ENCODE results near the gene PDYN. TPM values are rescaled to one million over a fixed set of nuclear protein-coding genes. Genes with fewer than 3 reads are reported as not detected.

The PDYN gene
- total RNA-seq, 2 experiments from 2014 or later, result not detected

DNA sequence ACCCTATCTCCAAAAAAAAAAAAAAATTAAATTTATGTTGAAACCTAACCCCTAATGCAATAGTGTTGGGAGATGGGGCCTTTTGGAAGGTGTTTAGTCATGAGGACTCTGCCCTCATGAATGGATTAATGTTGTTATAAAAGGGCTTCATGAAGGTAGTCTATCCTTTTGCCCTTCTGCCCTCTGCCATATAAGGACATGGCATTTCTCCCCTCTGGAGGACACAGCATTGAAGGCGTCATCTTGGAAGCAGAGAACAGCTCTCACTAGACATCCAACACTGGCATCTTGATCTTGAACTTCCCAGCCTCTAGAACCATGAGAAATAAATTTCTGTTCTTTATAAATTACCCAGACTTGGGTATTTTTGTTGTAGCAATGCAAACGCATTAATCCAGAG, 35.4 kb downstream of the PDYN start:
- Histone ChIP-seq H3K27ac (ENCODE audit: low read depth in 1 of 2, low read length in 2 of 2) (no peak overlapping the region), H3K36me3 (ENCODE audit: insufficient read depth, low read length) (no peaks in the 10 kb centered on the region), H3K4me1 (ENCODE audit: insufficient read depth, low read length) (no peaks in the 10 kb centered on the region), H3K4me3 (ENCODE audit: low read length) (no peak overlapping the region), H3K9me3 (ENCODE audit: control insufficient read depth in 1 of 2, insufficient read depth in 1 of 2, low read length in 2 of 2) (no peaks in the 10 kb centered on the region), H3K27me3 (ENCODE audit: control insufficient read depth in 1 of 2, insufficient read depth in 2 of 2, low read length in 2 of 2) (peaks cover 7 to 22% of the 10 kb centered on the region in 2 experiments)
- TF ChIP-seq CTCF (IDR thresholded peaks at IDR 0.05), result no peak
- ChIA-PET POLR2A (no interaction called here), CTCF (interaction anchor here (1.6 kb wide), 1 partner anchor 7 kb away, joined by 3 read pairs; no protein-coding TSS in a partner anchor)
- H3K4me3 Mint-ChIP-seq, result no peak overlapping the region
- peaks cover 50% of the 10 kb centered on the region for H3K27me3 Mint-ChIP-seq
- no peak for ATAC-seq (ENCODE audit: poor library complexity)
- no peaks in the 10 kb centered on the region for H3K36me3 Mint-ChIP-seq (ENCODE audit: low read depth)
- H3K27ac Mint-ChIP-seq, result no peak overlapping the region
- H3K4me1 Mint-ChIP-seq (ENCODE audit: low read depth), result no peaks in the 10 kb centered on the region
- DNase-seq, result no peak
- intact Hi-C loops (cut with DNase I, micrococcal nuclease), result no loop called here
- H3K9me3 Mint-ChIP-seq, result no peaks in the 10 kb centered on the region

- Histone ChIP-seq H3K4me1 (ENCODE audit: insufficient read depth, low read length) (no peaks in the 10 kb centered on the region), H3K27ac (ENCODE audit: low read depth in 1 of 2, low read length in 2 of 2) (no peak overlapping the region), H3K27me3 (ENCODE audit: control insufficient read depth in 1 of 2, insufficient read depth in 2 of 2, low read length in 2 of 2) (peaks cover 7 to 15% of the 10 kb centered on the region in 2 experiments), H3K36me3 (ENCODE audit: insufficient read depth, low read length) (no peaks in the 10 kb centered on the region), H3K4me3 (ENCODE audit: low read length) (no peak overlapping the region), H3K9me3 (ENCODE audit: control insufficient read depth in 1 of 2, insufficient read depth in 1 of 2, low read length in 2 of 2) (no peaks in the 10 kb centered on the region)
- CTCF ChIA-PET, result no interaction called here
- POLR2A ChIA-PET, result no interaction called here
- TF ChIP-seq CTCF (IDR thresholded peaks at IDR 0.05), result no peak
- no peak overlapping the region for H3K27ac Mint-ChIP-seq
- H3K4me3 Mint-ChIP-seq, result no peak overlapping the region
- no peaks in the 10 kb centered on the region for H3K4me1 Mint-ChIP-seq (ENCODE audit: low read depth)
- no peak for DNase-seq
- no peaks in the 10 kb centered on the region for H3K9me3 Mint-ChIP-seq
- H3K36me3 Mint-ChIP-seq (ENCODE audit: low read depth), result no peaks in the 10 kb centered on the region
- H3K27me3 Mint-ChIP-seq, result peaks cover 40% of the 10 kb centered on the region
- intact Hi-C loops (cut with DNase I, micrococcal nuclease), result no loop called here
- no peak for ATAC-seq (ENCODE audit: poor library complexity)
Observed at GRCh38 chr20:1955217-1955616, 38.6 kb downstream of the PDYN start.

DNA sequence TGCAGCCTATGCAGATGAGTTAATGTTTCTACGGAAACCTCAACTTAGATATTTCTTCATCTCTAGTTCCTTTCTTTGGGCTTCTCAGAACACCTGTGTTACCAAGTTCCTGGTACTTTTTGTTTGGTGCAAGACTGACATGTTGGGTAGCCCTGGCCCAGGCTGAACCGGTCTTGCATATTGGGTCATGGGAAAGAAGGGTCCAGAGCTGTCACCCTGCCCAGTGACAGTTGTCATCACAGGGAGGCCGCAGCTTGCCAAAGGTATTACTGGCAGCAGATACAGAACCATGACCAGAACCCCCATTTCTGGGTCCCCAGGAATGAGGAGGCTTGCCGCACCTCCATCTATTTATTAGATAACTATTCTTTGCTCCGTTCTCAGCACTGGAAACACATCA, 40.2 kb downstream of the PDYN start:
- Histone ChIP-seq H3K27ac (ENCODE audit: low read depth in 1 of 2, low read length in 2 of 2) (no peak overlapping the region), H3K9me3 (ENCODE audit: control insufficient read depth in 1 of 2, insufficient read depth in 1 of 2, low read length in 2 of 2) (no peaks in the 10 kb centered on the region), H3K36me3 (ENCODE audit: insufficient read depth, low read length) (no peaks in the 10 kb centered on the region), H3K4me3 (ENCODE audit: low read length) (no peak overlapping the region), H3K27me3 (ENCODE audit: control insufficient read depth in 1 of 2, insufficient read depth in 2 of 2, low read length in 2 of 2) (peaks cover 7 to 9% of the 10 kb centered on the region in 2 experiments), H3K4me1 (ENCODE audit: insufficient read depth, low read length) (no peaks in the 10 kb centered on the region)
- intact Hi-C loops (cut with DNase I, micrococcal nuclease), result no loop called here
- Mint-ChIP-seq H3K36me3 (ENCODE audit: low read depth) (no peaks in the 10 kb centered on the region), H3K9me3 (no peaks in the 10 kb centered on the region), H3K27me3 (peaks cover 45% of the 10 kb centered on the region), H3K4me1 (ENCODE audit: low read depth) (no peaks in the 10 kb centered on the region), H3K4me3 (no peak overlapping the region), H3K27ac (no peak overlapping the region)
- POLR2A ChIA-PET, result no interaction called here
- ATAC-seq (ENCODE audit: poor library complexity) (no peak), DNase-seq (no peak)
- TF ChIP-seq CTCF (IDR thresholded peaks at IDR 0.05), result no peak
- CTCF ChIA-PET, result no interaction called here

All from CD4-positive, alpha-beta T cell (primary cell).